ENCODE results near the gene ARFGEF2.

DNA sequence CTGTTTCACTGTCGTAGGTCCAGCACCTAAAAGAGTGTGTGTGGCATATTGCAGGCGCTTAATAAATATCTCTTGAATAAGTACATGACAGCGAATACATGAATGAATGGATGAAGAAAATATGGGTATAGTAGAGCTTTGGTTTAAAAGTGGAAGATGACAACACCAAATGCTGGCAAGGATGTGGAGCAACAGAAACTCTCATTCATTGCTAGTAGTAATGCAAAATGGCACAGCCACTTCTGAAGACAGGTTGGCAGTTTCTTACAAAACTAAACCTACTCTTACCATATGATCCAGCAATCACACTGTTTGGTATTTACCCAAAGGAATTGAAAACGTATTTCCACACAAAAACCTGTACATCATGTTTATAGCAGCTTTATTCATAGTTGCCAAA lies 36.3 kb upstream of the ARFGEF2 start:
- TF ChIP-seq, protein P1, sequence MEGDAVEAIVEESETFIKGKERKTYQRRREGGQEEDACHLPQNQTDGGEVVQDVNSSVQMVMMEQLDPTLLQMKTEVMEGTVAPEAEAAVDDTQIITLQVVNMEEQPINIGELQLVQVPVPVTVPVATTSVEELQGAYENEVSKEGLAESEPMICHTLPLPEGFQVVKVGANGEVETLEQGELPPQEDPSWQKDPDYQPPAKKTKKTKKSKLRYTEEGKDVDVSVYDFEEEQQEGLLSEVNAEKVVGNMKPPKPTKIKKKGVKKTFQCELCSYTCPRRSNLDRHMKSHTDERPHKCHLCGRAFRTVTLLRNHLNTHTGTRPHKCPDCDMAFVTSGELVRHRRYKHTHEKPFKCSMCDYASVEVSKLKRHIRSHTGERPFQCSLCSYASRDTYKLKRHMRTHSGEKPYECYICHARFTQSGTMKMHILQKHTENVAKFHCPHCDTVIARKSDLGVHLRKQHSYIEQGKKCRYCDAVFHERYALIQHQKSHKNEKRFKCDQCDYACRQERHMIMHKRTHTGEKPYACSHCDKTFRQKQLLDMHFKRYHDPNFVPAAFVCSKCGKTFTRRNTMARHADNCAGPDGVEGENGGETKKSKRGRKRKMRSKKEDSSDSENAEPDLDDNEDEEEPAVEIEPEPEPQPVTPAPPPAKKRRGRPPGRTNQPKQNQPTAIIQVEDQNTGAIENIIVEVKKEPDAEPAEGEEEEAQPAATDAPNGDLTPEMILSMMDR (IDR thresholded peaks at IDR 0.05): no peak
- TF ChIP-seq FOXP1 (CRISPR knock-in tag; IDR thresholded peaks at IDR 0.05; ENCODE audit: borderline replicate concordance) (no peak), FOXK1 (CRISPR knock-in tag; IDR thresholded peaks at IDR 0.05) (no peak), ETV6 (CRISPR knock-in tag; IDR thresholded peaks at IDR 0.05) (no peak)

All from WTC11 (cell line).